ENCODE measurements around the gene ITSN2.

DNA sequence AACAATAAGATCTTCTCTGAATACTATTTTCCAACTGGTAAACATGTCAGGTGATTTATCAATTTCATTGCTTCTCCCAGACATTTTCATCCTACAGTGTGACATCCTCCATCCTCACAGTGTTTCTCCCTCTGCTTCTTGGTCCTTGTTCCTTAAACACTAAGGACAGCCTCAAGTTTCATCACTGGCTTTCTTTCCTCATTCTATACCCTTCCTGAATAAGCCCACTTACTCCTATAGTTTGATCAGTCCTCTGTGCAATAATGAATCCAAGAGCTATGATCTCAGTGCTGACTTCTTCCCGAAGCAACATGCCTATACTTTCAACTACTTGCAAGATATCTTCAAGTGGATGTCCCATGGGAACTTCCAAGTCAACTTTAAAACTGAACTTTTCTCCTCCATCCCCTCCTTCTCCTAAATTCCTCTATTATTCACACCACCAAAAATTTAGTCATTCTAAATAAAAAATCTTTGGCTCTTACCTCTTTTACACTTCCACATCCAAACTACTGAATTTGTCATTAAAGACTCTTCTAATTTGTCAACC is 97.8 kb downstream of the ITSN2 start:
- TF ChIP-seq, protein P1, sequence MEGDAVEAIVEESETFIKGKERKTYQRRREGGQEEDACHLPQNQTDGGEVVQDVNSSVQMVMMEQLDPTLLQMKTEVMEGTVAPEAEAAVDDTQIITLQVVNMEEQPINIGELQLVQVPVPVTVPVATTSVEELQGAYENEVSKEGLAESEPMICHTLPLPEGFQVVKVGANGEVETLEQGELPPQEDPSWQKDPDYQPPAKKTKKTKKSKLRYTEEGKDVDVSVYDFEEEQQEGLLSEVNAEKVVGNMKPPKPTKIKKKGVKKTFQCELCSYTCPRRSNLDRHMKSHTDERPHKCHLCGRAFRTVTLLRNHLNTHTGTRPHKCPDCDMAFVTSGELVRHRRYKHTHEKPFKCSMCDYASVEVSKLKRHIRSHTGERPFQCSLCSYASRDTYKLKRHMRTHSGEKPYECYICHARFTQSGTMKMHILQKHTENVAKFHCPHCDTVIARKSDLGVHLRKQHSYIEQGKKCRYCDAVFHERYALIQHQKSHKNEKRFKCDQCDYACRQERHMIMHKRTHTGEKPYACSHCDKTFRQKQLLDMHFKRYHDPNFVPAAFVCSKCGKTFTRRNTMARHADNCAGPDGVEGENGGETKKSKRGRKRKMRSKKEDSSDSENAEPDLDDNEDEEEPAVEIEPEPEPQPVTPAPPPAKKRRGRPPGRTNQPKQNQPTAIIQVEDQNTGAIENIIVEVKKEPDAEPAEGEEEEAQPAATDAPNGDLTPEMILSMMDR (IDR thresholded peaks at IDR 0.05; ENCODE audit: control extremely low read depth in 1 of 3, insufficient read depth in 1 of 3, low read depth in 1 of 3, low read length in 3 of 3) = no peak
- TF ChIP-seq RBBP5 (IDR thresholded peaks at IDR 0.05; ENCODE audit: borderline replicate concordance, low read depth, low read length) (no peak), EZH2 (IDR thresholded peaks at IDR 0.05; ENCODE audit: low read depth, low read length, severe bottlenecking) (no peak), POLR2AphosphoS5 (IDR thresholded peaks at IDR 0.05; ENCODE audit: low read depth, low read length) (no peak), SRF (IDR thresholded peaks at IDR 0.05; ENCODE audit: low read depth, low read length) (no peak), SUZ12 (IDR thresholded peaks at IDR 0.05; ENCODE audit: low read length) (no peak), POU5F1 (IDR thresholded peaks at IDR 0.05; ENCODE audit: low read depth, low read length) (no peak), SP1 (IDR thresholded peaks at IDR 0.05; ENCODE audit: low read depth, low read length) (no peak), CBX8 (IDR thresholded peaks at IDR 0.05; ENCODE audit: borderline replicate concordance, low read depth, low read length) (no peak), BRCA1 (IDR thresholded peaks at IDR 0.05; ENCODE audit: low read depth, low read length) (no peak)

Data from H1 (cell line).